GM18508 (cell line): Measurements from ENCODE around the gene APOBEC2.

Source experiments
- ATAC-seq: cut with Tn5 transposase; IDR thresholded peaks from one replicate; pipeline ENCODE4 v1.9.1; 2021; ENCODE audit warnings: moderate number of reproducible peaks; ENCODE audit not compliant: insufficient read depth, unreplicated experiment

The APOBEC2 gene

DNA sequence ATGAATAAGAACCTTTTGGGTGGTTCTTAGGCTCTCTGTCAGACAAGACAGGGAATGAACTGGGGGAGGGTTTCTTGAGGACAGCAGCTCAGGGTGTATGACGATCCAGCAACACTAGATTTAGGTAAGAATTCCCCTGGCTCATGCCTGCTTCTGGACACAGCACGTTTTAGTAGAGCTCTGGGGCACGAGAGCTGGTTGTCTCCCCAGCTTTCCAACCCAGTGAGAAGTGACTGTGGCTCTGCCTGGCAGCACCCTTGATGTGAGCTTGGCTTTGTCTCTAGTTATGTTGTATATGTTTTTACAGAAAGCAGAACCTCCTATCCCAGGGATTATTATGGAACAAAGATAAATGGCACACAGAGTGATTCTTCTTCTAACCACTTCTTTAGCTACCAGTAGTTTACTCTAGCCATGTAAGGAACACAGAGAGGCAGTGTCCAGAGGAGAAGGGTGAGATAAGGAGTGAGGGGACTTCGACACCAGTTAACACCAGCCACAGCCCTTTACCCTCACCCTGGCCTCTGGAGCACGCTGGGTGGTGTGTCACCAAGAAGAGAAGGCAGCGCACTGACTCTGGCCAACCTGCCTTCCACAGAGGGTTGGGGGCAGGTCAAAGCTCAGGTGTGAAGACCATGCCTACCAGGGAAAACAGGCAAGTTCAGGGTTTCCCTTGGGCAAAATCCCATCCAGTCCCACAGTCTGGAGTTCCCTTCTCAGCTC is 3.9 kb downstream of the APOBEC2 start:
- no peak for ATAC-seq

DNA sequence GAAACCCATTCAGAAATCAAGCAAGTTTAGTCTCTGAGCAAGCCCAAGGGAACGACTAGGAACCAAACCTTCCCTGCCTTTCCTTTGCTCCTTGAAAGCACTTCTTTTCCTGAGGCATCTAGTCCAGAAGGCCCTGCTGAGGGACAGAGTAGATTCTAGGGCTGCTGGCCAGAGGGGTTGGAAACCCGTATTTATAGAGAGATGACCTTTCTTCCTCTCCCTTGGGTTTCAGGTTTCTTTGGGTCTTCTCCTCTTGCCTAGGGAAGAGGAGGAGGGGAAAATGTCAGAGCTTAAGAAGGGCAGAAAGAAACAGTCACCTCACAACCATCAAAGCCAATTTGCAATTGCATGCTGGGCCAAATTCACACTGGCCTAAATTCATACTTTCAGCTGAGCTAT is 5.8 kb downstream of the APOBEC2 start:
- ATAC-seq = no peak

DNA sequence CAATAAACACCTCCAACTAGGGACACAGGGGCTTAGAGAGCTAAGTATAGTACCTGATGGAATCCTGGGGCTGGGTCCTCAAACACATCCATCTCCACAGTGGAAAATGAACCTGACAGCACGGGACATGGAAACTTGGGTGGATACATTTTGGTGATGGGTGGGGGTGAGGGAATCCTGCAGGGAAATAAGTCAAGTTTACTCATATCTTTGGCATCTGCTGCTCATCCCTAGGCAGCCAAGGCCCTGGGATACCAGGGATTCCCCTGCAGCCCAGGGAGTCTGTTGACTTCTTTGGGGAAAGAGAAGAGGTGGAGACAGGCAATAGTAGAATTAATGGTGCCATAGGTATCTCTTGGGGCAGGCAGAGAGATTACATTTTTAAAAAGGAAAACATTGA is 6.6 kb downstream of the APOBEC2 start:
- no peak for ATAC-seq

DNA sequence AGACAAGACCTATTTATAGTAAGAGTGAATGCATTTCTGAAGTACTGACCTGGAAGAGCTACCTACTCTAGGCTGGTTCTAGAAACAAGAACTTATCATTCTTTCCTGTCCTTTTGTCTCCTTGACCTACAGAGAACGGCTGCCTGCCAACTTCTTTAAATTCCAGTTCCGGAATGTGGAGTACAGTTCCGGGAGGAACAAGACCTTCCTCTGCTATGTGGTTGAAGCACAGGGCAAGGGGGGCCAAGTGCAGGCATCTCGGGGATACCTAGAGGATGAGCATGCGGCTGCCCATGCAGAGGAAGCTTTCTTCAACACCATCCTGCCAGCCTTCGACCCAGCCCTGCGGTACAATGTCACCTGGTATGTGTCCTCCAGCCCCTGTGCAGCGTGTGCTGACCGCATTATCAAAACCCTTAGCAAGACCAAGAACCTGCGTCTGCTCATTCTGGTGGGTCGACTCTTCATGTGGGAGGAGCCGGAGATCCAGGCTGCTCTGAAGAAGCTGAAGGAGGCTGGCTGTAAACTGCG is 8.3 kb downstream of the APOBEC2 start:
- no peak for ATAC-seq

- no peak for ATAC-seq
Measured at GRCh38 chr6:41062056-41062455, 9.1 kb downstream of the APOBEC2 start.

- no peak for ATAC-seq
Measured at GRCh38 chr6:41063884-41064285, 10.9 kb downstream of the APOBEC2 start.

DNA sequence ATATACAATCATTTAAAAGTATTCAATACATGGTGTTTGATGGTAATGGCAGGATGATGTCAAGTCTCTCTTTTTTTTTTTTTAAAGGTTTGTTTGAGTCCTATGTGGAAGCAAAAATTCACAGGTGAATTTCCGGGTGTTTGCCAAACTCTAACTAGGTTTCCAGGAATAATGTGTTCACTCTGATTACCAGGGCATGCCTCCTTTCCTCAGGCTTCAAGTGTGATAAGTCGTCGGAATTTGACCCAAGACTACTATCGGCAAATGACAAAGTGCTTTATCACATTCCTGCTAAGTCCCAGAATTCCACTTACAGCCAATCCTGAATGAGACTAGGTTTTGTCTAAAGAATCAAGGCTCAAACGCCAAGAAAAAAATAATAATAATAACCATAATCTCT is 11.8 kb downstream of the APOBEC2 start:
- ATAC-seq = no peak

DNA sequence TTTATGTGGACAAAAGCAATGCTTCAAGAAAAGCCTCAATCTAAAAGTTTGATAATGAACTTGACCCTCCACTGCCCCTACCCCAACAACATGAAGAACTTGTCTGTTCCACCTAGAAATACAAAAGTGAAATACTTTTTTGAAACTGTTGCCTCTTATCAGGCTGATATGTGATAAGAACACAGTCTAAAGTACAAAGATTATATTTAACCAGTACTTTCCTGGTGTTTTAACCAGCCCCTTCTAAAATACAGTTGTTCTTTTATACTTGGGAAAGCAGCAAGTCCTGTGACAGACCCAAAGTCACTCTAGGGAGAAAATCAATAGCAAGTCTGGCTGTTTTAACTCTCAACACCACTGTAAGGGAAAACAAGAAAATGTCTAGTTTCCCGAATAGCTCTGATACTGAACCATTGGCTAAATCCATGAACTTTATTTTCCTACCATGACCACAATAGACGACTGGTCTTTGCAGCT is 12.6 kb downstream of the APOBEC2 start:
- ATAC-seq = no peak

DNA sequence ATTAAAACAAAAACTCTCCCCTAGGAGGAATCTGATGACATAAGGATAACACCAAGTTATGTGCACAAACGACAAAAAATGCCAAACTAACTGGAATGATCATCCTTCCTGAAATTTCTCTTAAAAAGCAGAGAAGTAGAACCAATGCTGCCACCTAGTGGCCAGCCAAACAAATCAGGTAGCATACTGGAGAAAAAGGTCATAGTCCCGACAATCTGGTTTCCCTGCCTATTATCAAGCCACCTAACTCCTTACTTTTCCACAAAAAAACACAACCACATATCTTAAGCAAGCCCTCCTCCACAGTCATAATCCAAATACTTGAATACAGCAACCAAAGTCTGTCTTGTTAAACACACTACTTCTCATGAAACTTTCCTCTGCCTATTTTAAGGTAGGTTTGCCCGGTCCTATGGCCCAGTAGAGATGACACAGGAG is 13.9 kb downstream of the APOBEC2 start:
- ATAC-seq = no peak

- peak; percentile 12 for ATAC-seq
Measured at GRCh38 chr6:41071501-41071922, 18.5 kb downstream of the APOBEC2 start.

GRCh38 chr6:41071923-41072835 is 19.2 kb downstream of the APOBEC2 start, which contains the start of gene OARD1:
TSS of gene OARD1 (minus strand) at chr6:41072356. CDS start at chr6:41071634, 722 bp downstream.
- peak; percentile 47 for ATAC-seq

DNA sequence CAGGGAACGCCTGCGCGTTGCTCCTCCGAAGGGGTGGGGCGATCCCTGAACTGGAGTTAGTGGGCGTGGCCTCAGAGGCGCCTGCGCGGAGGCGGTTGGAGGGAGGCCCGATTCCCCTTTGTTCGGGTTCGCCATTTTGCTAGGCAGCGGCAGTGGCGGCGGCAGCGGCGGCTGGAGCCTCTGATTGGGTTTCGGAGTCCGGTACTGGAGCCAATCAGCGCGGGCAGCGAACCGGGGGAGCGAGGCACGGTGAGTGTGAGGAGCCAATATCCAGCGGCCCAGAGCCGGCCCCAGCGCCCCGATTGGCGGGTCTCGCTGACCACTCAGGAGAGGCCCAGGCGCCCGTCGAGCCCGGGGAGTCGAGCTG is 19.8 kb downstream of the APOBEC2 start, which contains the start of gene NFYA:
Gene NFYA, plus strand, starts transcription at position 139 of the 367 bp plus-strand sequence. CDS start 6,116 bp downstream, outside the sequence.
- peak; percentile 36 for ATAC-seq

DNA sequence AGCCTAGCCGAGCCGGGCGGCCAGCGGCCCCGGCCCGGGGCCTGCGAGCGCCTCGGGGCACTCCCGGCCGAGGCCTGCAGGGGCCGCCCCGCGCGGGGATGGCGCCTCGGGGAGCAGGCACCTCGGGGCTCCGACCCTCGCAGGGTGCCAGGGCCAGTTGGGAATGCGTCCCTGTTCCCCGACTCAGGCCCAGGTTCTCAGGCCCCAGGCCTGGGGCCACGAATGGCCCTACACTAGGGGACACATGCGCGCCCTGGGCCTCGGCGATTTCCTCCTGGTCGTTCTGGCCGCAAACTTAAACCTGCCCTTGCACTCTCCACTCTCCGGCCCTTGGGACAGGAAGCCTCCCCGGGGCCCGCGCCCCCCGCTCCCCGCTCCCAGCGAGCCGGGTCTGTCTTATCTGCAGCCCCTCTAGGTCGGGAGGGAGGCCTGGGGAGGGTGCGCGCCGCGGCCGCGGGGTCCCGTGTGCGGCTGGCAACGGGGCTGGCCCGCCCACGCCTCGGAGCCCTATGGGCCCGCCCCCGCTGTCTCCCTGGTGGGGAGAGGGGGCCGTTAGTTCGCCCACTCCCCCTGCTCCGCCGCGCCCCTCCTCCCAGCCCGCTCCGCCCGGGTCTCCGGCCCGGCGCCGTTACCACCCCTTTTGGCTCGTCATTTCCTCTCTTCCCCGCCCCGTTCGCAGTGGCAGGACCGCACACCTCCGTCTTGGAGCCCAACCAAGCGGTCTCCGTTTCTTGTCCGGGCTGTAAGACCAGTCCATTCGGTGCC is 20.4 kb downstream of the APOBEC2 start:
- ATAC-seq = peak; percentile 1

DNA sequence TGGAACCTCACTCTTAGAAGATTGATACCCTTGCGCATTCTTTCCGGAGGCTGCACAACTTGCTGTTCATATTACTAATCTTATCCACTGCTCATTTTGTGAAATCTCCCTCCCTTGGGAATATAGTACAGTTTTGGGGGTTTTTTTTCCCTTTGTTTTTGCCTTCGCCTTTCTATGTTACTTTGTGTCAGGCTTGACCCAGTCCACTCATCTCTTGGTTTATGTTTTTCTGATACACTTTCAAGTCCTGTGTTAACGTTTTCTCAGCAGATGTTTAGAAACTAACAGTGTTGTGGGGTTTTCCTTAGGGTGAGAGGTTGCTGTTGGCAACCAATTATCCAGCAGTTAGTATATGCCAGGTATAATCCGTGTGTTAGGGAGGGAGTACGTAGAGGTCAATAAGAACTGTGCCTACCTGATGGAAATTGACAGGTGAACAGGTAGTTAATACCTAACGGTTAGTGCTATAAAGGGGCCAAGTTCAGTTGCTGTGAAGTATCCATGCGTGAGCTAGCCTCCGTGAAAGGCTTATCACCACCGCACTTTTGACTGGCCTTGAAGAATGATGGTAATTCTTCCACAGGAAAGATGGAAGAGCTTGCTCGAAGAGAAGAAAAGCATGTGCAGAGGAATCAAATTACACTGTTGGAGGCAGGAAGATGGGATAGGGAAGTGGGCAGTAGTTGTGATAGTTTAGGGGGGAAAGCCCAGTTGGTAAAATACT is 21.1 kb downstream of the APOBEC2 start:
- ATAC-seq = no peak

GRCh38 chr6:41074692-41075436 is 21.9 kb downstream of the APOBEC2 start:
- ATAC-seq = no peak

GRCh38 chr6:41075651-41076626 is 22.9 kb downstream of the APOBEC2 start:
- ATAC-seq = no peak

GRCh38 chr6:41077536-41077935 is 24.5 kb downstream of the APOBEC2 start:
- ATAC-seq = no peak

- no peak for ATAC-seq
Measured at GRCh38 chr6:41078101-41078500, 25.1 kb downstream of the APOBEC2 start.
